CD4-positive, alpha-beta T cell treated with Interleukin-21 for 1 hour (primary cell): Measurements from ENCODE around the gene FCN3.

Source experiments
- DNase-seq: peaks from one replicate; pipeline ENCODE4 v3.0.0-alpha.2; 2020

FCN3 gene

DNA sequence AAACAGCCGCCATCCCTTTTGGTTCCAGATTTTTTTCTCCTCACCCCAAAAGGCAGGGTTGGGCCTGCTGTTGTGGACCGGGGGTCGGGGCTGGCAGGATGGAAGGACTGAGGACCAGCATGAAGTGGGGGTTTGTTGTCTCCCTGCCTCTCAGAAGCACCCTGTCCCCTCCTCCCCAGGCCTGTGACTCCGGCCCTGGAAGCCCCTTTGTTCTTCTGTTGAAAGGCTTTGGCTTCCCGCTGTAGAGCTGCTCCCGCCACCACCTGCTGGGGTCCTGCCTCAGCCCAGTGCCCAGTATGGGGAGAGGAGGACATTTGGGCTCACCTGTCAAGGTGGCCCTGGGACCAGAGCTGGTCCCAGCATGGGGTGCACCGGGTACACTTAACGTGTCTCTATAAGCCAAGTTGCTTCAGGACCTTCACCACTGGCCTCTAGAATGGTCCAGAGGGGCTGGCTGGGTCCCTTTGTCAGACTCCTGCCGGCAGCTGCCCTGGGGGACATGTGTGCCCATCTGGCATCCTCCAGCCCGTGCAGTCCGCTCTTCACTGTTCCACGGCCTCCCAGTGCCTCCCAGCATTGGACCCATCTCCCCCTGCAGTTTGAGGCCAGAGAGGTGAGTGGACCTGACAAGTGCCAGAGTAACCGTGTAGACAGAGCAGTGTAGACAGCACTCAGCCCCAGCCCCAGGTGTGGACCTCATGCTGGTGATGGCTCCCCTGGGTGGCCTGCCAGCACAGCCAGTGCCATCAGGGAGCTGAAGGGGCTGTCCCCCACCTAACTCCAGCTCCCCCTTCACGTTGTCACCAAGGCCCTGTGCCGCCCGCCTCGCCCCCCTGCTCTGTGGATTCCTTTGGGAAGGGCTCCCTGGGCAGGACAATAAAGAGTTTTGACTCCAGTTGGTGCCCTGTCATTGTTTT lies 38.9 kb downstream of the FCN3 start:
- no peak for DNase-seq

DNA sequence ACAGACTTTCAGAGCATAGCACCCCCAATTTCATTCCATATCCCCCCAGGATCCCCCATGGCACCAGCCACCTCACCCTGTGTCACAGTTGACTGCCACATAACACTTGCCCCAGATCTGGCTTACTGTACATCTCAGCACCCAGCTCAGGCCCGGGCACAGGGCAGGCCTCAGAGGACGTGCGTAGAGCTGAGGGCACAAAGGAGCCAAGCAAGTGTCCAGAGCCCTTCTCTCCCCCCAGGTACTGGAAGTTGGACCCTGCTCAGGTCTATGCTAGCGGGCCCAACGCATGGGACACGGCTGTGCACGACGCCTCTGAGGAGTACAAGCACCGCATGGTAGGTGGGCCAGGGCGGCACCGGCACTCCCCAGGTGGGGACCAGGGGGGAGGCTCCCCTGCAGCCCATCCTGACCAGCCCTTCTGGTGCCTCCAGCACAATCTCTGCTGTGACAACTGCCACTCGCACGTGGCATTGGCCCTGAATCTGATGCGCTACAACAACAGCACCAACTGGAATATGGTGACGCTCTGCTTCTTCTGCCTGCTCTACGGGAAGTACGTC lies 40.8 kb downstream of the FCN3 start:
- DNase-seq = no peak

- peak; percentile 72 for DNase-seq
Measured at GRCh38 chr1:27332536-27333281, 41.9 kb downstream of the FCN3 start.

GRCh38 chr1:27331922-27332321 lies 42.7 kb downstream of the FCN3 start:
- DNase-seq = no peak

- DNase-seq = no peak
Measured at GRCh38 chr1:27331426-27331825, 43.2 kb downstream of the FCN3 start.

DNA sequence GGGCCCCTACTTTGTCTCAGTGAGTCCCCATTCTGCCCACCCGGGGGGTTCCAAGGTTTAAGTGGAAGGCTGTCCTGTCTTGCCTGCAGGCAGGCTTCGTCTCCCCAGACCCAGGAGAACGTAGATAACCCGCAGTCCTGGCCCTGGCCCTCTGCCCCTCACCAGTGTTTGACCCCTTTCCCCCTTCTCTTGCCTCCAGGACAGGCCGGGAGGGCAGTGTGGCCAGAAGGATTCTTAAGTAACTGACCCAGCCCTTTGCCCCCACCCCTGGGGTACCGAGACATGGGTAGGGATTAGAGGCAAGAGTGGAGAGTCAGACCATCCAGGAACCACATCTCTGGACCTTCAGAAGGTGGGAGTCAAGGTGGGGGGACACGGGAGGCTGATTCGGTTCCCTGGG lies 43.8 kb downstream of the FCN3 start:
- DNase-seq = no peak

GRCh38 chr1:27327964-27328363 lies 46.7 kb downstream of the FCN3 start:
- no peak for DNase-seq

DNA sequence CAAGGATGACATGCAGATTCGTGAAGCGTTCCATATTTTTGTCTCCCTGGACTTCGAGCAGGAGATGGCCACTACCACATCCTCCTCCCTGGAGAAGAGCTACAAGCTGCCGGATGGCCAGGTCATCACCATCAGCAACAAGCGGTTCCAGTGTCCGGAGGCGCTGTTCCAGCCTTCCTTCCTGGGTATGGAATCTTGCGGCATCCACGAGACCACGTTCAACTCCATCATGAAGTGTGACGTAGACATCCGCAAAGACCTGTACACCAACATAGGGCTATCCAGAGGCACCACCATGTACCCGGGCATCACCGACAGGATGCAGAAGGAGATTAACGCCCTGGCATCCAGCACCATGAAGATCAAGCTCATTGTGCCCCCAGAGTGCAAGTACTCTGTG lies 49.3 kb downstream of the FCN3 start:
- no peak for DNase-seq

DNA sequence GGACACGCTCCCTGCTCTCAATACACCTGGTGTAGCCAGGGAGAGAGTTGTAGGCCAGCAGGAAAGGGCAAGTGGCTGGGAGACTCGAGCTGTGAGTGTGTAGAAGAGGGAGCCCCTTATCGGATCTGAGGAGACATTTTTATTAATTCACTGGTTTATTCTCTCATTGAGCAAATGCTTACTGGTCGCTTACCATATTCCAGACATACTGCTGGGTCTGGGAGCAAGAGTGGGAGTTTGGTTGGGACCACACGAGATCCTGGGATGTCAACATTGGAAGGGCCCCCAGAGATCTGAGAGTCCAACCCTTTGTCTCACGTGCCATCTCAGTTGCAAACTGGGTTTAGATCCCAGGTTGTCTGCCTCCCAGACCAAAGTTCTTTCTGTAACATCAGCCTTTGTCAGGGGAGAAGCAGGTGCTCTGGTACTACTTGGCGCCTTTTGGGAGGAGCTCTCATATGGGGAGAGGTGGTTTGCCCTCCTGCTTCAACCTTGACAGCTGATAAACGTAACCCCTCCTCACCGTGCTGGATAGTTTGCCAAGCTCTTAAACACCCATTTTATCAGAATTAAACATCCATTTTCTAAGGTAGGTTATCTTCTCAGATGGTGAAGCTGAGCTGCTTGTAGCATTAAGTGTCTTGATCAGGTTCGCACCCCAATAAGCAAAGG lies 51.9 kb downstream of the FCN3 start:
- DNase-seq = no peak

- peak; percentile 97 for DNase-seq
Measured at GRCh38 chr1:27321813-27322568, 52.6 kb downstream of the FCN3 start, which contains the start of gene TMEM222. Gene TMEM222, plus strand, starts transcription at chr1:27322163. Its CDS starts 35 bp downstream, at chr1:27322198.
